ENCODE results near the gene FOXN4. TPM values are rescaled to one million over a fixed set of nuclear protein-coding genes. Genes with fewer than 3 reads are reported as not detected.

Gene FOXN4
- total and polyA plus RNA-seq, 2 donors (not counting 1 experiment from before 2014, with no cell fraction given) = not detected

DNA sequence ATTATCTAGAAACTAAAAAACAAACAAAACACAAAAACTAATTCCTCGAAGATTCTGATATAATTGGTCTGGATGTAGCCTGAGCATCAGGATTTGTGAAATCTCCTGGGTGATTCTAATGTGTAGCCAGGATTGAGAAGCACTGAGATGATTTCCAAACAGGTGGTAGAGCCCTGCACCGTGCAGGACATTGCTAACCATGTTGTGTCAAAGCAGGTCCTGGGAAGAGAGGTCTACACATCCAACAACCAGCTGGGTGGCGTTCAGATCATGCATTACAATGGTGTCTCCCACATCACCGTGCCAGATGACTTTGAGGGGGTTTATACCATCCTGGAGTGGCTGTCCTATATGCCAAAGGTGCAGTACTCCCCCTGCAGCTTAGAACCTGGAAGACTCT lies 56.3 kb downstream of the FOXN4 start:
- Histone ChIP-seq H3K36me3 (ENCODE audit: control insufficient read depth, insufficient read depth, low read length) (no peaks in the 10 kb centered on the region), H3K4me1 (ENCODE audit: control insufficient read depth, extremely low read depth, insufficient read depth, low read length) (no peaks in the 10 kb centered on the region), H3K79me2 (ENCODE audit: control insufficient read depth, insufficient read depth, low read length) (no peaks in the 10 kb centered on the region), H3K4me2 (ENCODE audit: extremely low read depth, insufficient read depth, low read length) (no peak overlapping the region), H4K20me1 (ENCODE audit: control insufficient read depth, extremely low read depth, insufficient read depth, low read length) (no peaks in the 10 kb centered on the region), H3K27me3 (ENCODE audit: control insufficient read depth, insufficient read depth, low read length) (no peaks in the 10 kb centered on the region), H3K27ac (ENCODE audit: insufficient read depth, low read length) (no peak overlapping the region), H3K4me3 (replicated peaks in 1 of 4; ENCODE audit: control extremely low read depth in 1 of 4, insufficient read depth in 1 of 4, low read depth in 3 of 4, low read length in 4 of 4) (no peak overlapping the region), H2AFZ (ENCODE audit: low read length) (no peak overlapping the region), H3K9me3 (ENCODE audit: control insufficient read depth, insufficient read depth, low read depth, low read length) (no peaks in the 10 kb centered on the region), H3K9ac (ENCODE audit: insufficient read depth, low read length) (no peak overlapping the region)
- DNase-seq (ENCODE audit: low read depth in 2 of 2) = no peak
- TF ChIP-seq EZH2 (IDR thresholded peaks at IDR 0.05; ENCODE audit: low read length, missing control alignments) = no peak
- TF ChIP-seq, protein P1, sequence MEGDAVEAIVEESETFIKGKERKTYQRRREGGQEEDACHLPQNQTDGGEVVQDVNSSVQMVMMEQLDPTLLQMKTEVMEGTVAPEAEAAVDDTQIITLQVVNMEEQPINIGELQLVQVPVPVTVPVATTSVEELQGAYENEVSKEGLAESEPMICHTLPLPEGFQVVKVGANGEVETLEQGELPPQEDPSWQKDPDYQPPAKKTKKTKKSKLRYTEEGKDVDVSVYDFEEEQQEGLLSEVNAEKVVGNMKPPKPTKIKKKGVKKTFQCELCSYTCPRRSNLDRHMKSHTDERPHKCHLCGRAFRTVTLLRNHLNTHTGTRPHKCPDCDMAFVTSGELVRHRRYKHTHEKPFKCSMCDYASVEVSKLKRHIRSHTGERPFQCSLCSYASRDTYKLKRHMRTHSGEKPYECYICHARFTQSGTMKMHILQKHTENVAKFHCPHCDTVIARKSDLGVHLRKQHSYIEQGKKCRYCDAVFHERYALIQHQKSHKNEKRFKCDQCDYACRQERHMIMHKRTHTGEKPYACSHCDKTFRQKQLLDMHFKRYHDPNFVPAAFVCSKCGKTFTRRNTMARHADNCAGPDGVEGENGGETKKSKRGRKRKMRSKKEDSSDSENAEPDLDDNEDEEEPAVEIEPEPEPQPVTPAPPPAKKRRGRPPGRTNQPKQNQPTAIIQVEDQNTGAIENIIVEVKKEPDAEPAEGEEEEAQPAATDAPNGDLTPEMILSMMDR (conservative IDR thresholded peaks at IDR 0.05 in 1 of 2, IDR thresholded peaks at IDR 0.05 in 1 of 2; ENCODE audit: low read depth in 1 of 2, low read length in 2 of 2) = no peak

GRCh38 chr12:109250523-109250922 lies 58.6 kb downstream of the FOXN4 start:
- H3K27ac ChIP-seq (ENCODE audit: insufficient read depth, low read length) = no peak overlapping the region
- no peaks in the 10 kb centered on the region for H3K4me1 ChIP-seq (ENCODE audit: control insufficient read depth, extremely low read depth, insufficient read depth, low read length)
- H3K36me3 ChIP-seq (ENCODE audit: control insufficient read depth, insufficient read depth, low read length) = no peaks in the 10 kb centered on the region
- no peak overlapping the region for H3K4me3 ChIP-seq (replicated peaks in 1 of 4; ENCODE audit: control extremely low read depth in 1 of 4, insufficient read depth in 1 of 4, low read depth in 3 of 4, low read length in 4 of 4)
- H3K9me3 ChIP-seq (ENCODE audit: control insufficient read depth, insufficient read depth, low read depth, low read length) = no peaks in the 10 kb centered on the region
- H3K79me2 ChIP-seq (ENCODE audit: control insufficient read depth, insufficient read depth, low read length) = no peaks in the 10 kb centered on the region
- no peaks in the 10 kb centered on the region for H3K27me3 ChIP-seq (ENCODE audit: control insufficient read depth, insufficient read depth, low read length)
- no peak overlapping the region for H3K9ac ChIP-seq (ENCODE audit: insufficient read depth, low read length)
- no peaks in the 10 kb centered on the region for H4K20me1 ChIP-seq (ENCODE audit: control insufficient read depth, extremely low read depth, insufficient read depth, low read length)
- TF ChIP-seq EZH2 (IDR thresholded peaks at IDR 0.05; ENCODE audit: low read length, missing control alignments) = no peak
- TF ChIP-seq, protein P1 (conservative IDR thresholded peaks at IDR 0.05 in 1 of 2, IDR thresholded peaks at IDR 0.05 in 1 of 2; ENCODE audit: low read depth in 1 of 2, low read length in 2 of 2) = no peak
- H2AFZ ChIP-seq (ENCODE audit: low read length) = no peak overlapping the region
- H3K4me2 ChIP-seq (ENCODE audit: extremely low read depth, insufficient read depth, low read length) = no peak overlapping the region
- no peak for DNase-seq (ENCODE audit: low read depth in 2 of 2)

DNA sequence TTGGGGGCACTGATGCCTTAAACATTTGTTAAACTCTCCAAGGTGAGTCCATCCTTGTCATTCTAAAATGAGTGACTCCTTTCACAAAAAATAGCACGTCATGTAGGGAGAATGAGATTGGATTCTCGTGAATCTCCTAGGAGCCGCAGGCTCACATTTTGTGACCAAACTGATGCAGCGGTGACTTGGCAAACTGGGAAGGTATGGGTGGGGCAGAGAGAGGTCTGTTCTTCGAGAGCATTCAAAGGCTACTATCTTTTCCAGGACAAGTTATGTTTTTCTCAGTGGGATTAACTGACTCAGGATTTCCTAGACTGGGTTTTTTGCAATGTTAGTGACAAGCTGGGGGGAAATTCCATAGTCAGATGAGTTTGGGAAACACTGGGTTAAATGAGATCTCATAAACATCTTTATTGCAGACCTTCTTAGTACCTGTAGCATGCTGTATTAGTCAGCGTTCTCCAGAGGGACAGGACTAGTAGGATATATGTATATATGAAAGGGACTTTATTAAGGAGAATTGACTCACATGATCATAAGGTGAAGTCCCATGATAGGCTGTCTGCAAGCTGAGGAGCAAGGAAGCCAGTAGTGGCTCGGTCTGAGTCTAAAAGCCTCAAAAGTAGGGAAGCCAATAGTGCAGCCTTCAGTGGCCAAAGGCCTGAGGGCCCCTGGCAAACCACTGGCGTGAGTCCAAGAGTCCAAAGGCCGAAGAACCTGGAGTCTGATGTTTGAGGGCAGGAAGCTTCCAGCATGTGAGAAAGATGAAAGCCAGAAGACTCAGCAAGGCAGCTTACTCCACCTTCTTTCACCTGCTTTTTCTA lies 61.0 kb downstream of the FOXN4 start:
- no peaks in the 10 kb centered on the region for H3K79me2 ChIP-seq (ENCODE audit: control insufficient read depth, insufficient read depth, low read length)
- H3K4me3 ChIP-seq (replicated peaks in 1 of 4; ENCODE audit: control extremely low read depth in 1 of 4, insufficient read depth in 1 of 4, low read depth in 3 of 4, low read length in 4 of 4) = no peak overlapping the region
- TF ChIP-seq, protein P1 (conservative IDR thresholded peaks at IDR 0.05 in 1 of 2, IDR thresholded peaks at IDR 0.05 in 1 of 2; ENCODE audit: low read depth in 1 of 2, low read length in 2 of 2) = no peak
- no peak for TF ChIP-seq EZH2 (IDR thresholded peaks at IDR 0.05; ENCODE audit: low read length, missing control alignments)
- no peaks in the 10 kb centered on the region for H3K9me3 ChIP-seq (ENCODE audit: control insufficient read depth, insufficient read depth, low read depth, low read length)
- no peaks in the 10 kb centered on the region for H3K4me1 ChIP-seq (ENCODE audit: control insufficient read depth, extremely low read depth, insufficient read depth, low read length)
- H3K36me3 ChIP-seq (ENCODE audit: control insufficient read depth, insufficient read depth, low read length) = no peaks in the 10 kb centered on the region
- H3K9ac ChIP-seq (ENCODE audit: insufficient read depth, low read length) = no peak overlapping the region
- DNase-seq (ENCODE audit: low read depth in 2 of 2) = no peak
- H2AFZ ChIP-seq (ENCODE audit: low read length) = no peak overlapping the region
- no peak overlapping the region for H3K4me2 ChIP-seq (ENCODE audit: extremely low read depth, insufficient read depth, low read length)
- H3K27ac ChIP-seq (ENCODE audit: insufficient read depth, low read length) = no peak overlapping the region
- no peaks in the 10 kb centered on the region for H4K20me1 ChIP-seq (ENCODE audit: control insufficient read depth, extremely low read depth, insufficient read depth, low read length)
- no peaks in the 10 kb centered on the region for H3K27me3 ChIP-seq (ENCODE audit: control insufficient read depth, insufficient read depth, low read length)

Measured in fibroblast of lung (primary cell).